GM15510 (cell line): ENCODE data around the gene IL7R.

Experiments used
- POLR2A ChIP-seq: IDR thresholded peaks from 3 replicates; pipeline ENCODE4 v1.6.1; 2011; ENCODE audit warnings: borderline replicate concordance; ENCODE audit not compliant: insufficient read length; ENCODE audit errors: extremely low read depth

Gene IL7R

GRCh38 chr5:35856765-35857351 lies at the start of gene IL7R:
TSS of gene IL7R (plus strand) at chr5:35856891. CDS start at chr5:35856978, 87 bp downstream.
- no peak for TF ChIP-seq POLR2A

- TF ChIP-seq POLR2A: no peak
Measured at GRCh38 chr5:35810601-35811000, 46.1 kb upstream of the IL7R start.

- no peak for TF ChIP-seq POLR2A
Measured at GRCh38 chr5:35811108-35811741, 45.5 kb upstream of the IL7R start.

GRCh38 chr5:35813521-35813920 lies 43.2 kb upstream of the IL7R start:
- no peak for TF ChIP-seq POLR2A

GRCh38 chr5:35815089-35815936 lies 41.4 kb upstream of the IL7R start:
- no peak for TF ChIP-seq POLR2A

- TF ChIP-seq POLR2A: no peak
Measured at GRCh38 chr5:35816881-35817521, 39.7 kb upstream of the IL7R start.

- TF ChIP-seq POLR2A: no peak
Measured at GRCh38 chr5:35819026-35819425, 37.7 kb upstream of the IL7R start.

- no peak for TF ChIP-seq POLR2A
Measured at GRCh38 chr5:35819668-35820067, 37.0 kb upstream of the IL7R start.

- TF ChIP-seq POLR2A: no peak
Measured at GRCh38 chr5:35820735-35821134, 36.0 kb upstream of the IL7R start.

- TF ChIP-seq POLR2A: no peak
Measured at GRCh38 chr5:35821513-35821912, 35.2 kb upstream of the IL7R start.

GRCh38 chr5:35822511-35822910 lies 34.2 kb upstream of the IL7R start:
- TF ChIP-seq POLR2A: no peak

- TF ChIP-seq POLR2A: no peak
Measured at GRCh38 chr5:35823347-35824098, 33.2 kb upstream of the IL7R start.

- no peak for TF ChIP-seq POLR2A
Measured at GRCh38 chr5:35826056-35826455, 30.6 kb upstream of the IL7R start.

GRCh38 chr5:35826554-35826953 lies 30.1 kb upstream of the IL7R start:
- no peak for TF ChIP-seq POLR2A
